H54 (cell line): ENCODE measurements around the gene C2CD3.

ENCODE experiments used
- DNase-seq: peaks from one replicate; pipeline ENCODE4 v3.0.0; 2011; ENCODE audit warnings: low spot score, mixed read lengths; ENCODE audit not compliant: insufficient read length
- FAIRE-seq: peaks from 3 replicates; lab custom pipeline; 2011; peaks lifted over from hg19 to GRCh38; lab: Jason Lieb, UNC
- POLR2A ChIP-seq: IDR thresholded peaks from 2 replicates; pipeline ENCODE4 v1.6.1; 2011; ENCODE audit warnings: low read depth, mild to moderate bottlenecking, low read length

The C2CD3 gene

DNA sequence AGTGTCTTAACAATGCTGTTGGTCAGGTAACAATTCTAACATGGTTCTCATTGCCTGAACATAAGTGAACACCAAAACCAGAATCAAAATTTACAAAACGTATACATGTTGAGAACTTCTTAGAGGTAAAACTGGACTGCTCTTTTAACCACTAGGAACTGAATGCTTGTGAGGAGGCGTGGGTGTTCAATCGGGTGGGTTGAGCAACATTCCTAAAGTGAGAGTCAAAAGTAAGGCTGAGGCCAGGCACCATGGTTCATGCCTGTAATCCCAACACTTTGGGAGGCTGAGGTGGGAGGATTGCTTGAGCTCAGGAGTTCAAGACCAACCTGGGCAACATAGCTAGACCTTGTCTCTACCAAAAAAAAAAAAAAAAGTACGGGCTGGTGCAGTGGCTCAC is 11.8 kb upstream of the C2CD3 start:
- DNase-seq (no peak), FAIRE-seq (no peak)
- TF ChIP-seq POLR2A: no peak

- TF ChIP-seq POLR2A: no peak
- FAIRE-seq (peak; percentile 81), DNase-seq (no peak)
These were observed 8.6 kb upstream of the C2CD3 start for GRCh38 chr11:74179234-74180052.

- FAIRE-seq (no peak), DNase-seq (no peak)
- TF ChIP-seq POLR2A: no peak
These were observed 5.1 kb upstream of the C2CD3 start for GRCh38 chr11:74175920-74176319.

GRCh38 chr11:74171997-74172396 is 1.2 kb upstream of the C2CD3 start:
- FAIRE-seq (no peak), DNase-seq (no peak)
- no peak for TF ChIP-seq POLR2A

- FAIRE-seq (no peak), DNase-seq (no peak)
- TF ChIP-seq POLR2A: no peak
These were observed 797 bp upstream of the C2CD3 start for GRCh38 chr11:74171630-74171968.

GRCh38 chr11:74169738-74170458 is 904 bp downstream of the C2CD3 start:
- no peak for TF ChIP-seq POLR2A
- FAIRE-seq (no peak), DNase-seq (no peak)

DNA sequence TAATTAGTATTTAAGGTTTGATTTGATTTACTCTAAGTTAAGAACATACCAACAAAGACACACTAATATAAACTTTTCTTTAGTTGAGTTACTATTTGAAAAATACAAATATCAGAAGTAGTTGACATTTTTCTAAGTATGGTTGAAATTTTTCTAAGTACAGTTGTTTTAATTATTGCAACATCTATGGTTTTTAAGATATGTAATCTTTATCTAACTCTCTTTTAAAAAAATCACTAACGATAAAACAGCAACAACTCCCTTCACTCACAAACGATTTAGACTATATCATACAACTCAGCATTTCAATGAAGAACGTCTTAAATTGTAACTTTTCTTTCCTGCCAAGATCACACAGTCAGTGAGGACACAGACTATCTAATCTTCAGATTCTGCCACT is 2.0 kb downstream of the C2CD3 start:
- no peak for DNase-seq
- no peak for FAIRE-seq
- TF ChIP-seq POLR2A: no peak

- no peak for TF ChIP-seq POLR2A
- no peak for FAIRE-seq
These were observed 7.9 kb downstream of the C2CD3 start for GRCh38 chr11:74162681-74163467.

GRCh38 chr11:74159642-74160041 is 11.2 kb downstream of the C2CD3 start:
- FAIRE-seq (no peak), DNase-seq (no peak)
- TF ChIP-seq POLR2A: no peak

More at GRCh38 chr11:74162681-74163467, 7.9 kb downstream of the C2CD3 start:
- DNase-seq: no peak

DNA sequence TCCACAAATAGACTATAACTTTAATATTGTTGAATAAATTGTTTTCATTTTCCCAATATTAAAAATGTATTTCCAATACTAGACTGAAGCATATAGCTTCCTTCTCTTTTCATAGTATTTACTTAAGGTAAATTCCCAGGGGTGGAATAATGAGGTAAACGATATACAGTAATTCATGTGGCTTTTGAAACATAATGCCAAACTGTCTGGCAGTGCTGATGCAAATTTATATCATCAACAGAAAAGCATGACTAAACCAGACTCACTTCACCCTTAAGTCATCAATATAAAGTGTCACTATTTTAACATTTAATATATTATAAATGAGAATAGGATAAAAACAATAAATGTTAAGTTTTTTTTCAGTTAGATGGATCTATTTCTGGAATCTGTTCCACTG is 13.6 kb downstream of the C2CD3 start:
- no peak for DNase-seq
- no peak for FAIRE-seq
- TF ChIP-seq POLR2A: no peak

DNA sequence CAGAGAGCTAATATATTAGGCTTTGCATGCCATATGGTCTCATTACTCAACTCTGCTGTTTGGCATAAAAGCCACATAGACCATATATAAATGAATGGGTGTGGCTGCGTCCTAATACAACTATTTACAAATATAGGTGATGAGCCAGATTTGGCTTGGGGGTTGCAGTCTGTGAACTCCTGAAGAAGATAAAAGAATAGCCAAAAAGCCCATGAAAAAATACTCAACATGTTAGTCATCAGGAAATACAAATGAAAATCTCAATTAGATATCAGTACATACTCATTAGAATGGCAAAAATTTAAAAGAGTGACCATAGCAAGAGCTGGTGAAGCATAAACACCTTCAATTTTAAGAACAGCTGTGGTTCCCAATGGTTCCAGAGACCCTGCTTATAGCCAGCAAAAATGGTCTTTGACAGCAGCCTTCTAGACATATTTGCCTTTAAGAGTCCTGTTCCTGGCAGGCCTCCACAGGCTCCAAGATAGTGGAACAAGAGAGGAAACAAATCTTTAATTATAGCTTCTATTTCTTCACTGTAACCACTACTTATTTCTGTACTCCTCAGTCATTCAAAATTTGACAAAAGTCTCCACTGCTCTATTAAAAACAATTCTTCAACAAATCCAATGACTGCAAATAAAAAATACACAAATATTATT is 16.1 kb downstream of the C2CD3 start:
- DNase-seq: no peak
- TF ChIP-seq POLR2A: no peak
- FAIRE-seq: no peak

DNA sequence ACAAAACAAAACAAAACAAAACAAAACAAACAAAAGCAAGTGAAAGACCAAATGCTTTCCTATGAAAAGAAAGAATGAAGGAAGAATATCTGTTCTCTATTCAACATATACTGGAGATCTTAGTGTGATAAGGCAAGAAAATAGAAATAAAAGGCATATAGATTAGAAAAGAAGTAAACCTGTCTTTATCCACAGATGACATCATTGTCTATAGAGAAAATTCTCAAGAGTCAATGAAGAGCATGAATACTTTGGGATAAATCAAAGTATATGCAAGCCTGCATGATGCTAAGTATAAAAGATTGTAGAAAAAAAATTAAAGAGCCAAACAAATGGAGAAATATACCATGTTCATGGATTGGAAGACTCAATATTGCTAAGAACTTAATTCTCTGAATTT is 17.6 kb downstream of the C2CD3 start:
- DNase-seq (no peak), FAIRE-seq (no peak)
- TF ChIP-seq POLR2A: no peak

GRCh38 chr11:74147199-74147929 is 23.4 kb downstream of the C2CD3 start:
- no peak for TF ChIP-seq POLR2A
- FAIRE-seq (peak; percentile 92), DNase-seq (no peak)
